Activated naive CD8-positive, alpha-beta T cell treated with anti-CD3 and anti-CD28 coated beads, Interleukin-2, amount 50 U/mL, for 24 hours (primary cell): ENCODE results near the gene LAT.

Source experiments
- ATAC-seq: fragments of 150-1000 bp; cut with Tn5 transposase; one replicate; pipeline ENCODE4 v1.10.0; 2021
- DNase-seq: peaks from one replicate; pipeline ENCODE4 v3.0.0; 2021
- H3K27ac Mint-ChIP-seq: one replicate; pipeline ENCODE4 v1.8.0; 2021; ENCODE audit warnings: mild to moderate bottlenecking, mixed read lengths
- H3K27me3 Mint-ChIP-seq: one replicate; pipeline ENCODE4 v1.8.0; 2021; ENCODE audit warnings: mixed read lengths
- H3K36me3 Mint-ChIP-seq: one replicate; pipeline ENCODE4 v1.8.0; 2021; ENCODE audit warnings: low read depth, mixed read lengths
- H3K4me1 Mint-ChIP-seq: one replicate; pipeline ENCODE4 v1.8.0; 2021; ENCODE audit warnings: mixed read lengths
- H3K4me3 Mint-ChIP-seq: one replicate; pipeline ENCODE4 v1.8.0; 2021; ENCODE audit warnings: mild to moderate bottlenecking, moderate library complexity, mixed read lengths
- H3K9me3 Mint-ChIP-seq: one replicate; pipeline ENCODE4 v1.8.0; 2021; ENCODE audit warnings: mixed read lengths

Gene LAT

DNA sequence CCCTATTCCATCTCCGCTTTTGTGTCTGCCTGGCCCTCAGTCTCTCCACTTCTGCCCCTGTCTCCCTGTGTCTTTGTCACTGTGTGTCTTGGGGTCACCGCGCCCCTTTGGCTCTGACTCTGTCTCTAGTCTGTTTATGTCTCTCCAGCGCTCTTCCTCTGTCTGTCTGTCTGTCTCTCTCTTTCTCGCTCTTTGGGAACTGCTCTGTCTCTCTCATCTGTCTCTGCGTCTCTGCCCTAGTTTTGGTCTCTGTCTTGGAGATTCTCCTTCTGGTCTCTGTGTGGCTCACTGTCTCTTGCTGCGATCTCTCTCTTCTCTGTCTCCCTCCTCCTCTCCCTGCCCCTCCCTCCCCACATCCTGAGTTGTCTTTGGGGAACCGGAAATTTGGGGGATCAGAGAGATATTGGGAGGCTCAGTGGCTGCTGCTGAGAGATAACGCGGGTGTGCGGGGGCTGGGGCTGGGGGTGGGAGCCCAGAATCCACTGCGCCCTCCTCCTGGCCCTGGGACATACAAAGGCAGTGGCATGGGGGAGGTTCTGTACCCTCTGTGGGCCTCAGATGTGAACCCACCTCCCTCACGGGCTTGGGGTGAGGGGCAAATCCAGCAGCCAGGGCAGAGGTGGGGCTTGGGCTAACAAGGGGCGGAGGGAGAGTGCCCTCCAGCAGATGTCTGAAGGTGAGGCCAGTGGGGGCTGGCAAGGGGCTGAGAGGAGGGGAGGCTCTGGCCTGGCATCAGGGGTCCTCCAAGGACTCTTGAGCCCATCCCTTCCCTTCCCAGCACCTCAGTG is 24.4 kb downstream of the LAT start:
- ATAC-seq, result peak; percentile 11

DNA sequence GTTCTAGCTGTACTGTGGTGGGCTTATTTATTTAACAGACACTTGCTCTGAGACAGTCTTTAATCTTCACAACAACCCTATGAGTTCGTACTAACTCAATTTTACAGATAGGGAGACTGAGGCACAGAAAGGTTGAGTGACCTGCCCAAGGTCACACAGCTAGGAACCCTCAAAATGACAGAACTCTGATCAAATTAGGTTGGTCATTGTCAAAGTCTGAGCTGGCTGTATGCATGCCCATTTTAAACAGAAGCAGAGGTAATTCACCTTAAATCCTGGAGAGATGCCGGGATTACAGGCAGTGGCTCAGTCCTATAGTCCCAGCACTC is 24.9 kb downstream of the LAT start:
- Mint-ChIP-seq H3K27ac (peak overlapping the region; percentile 82), H3K9me3 (no peaks in the 10 kb centered on the region), H3K4me3 (no peak overlapping the region), H3K4me1 (peaks cover 74% of the 10 kb centered on the region), H3K27me3 (no peaks in the 10 kb centered on the region), H3K36me3 (peaks cover 2% of the 10 kb centered on the region)
- ATAC-seq (no peak), DNase-seq (no peak)

More for the DNA sequence above, 24.4 kb downstream of the LAT start:
- H3K9me3 Mint-ChIP-seq, result no peaks in the 10 kb centered on the region
- H3K4me1 Mint-ChIP-seq, result peaks cover 73% of the 10 kb centered on the region
- no peaks in the 10 kb centered on the region for H3K27me3 Mint-ChIP-seq
- no peak for DNase-seq
- H3K4me3 Mint-ChIP-seq, result peak overlapping the region; percentile 54
- no peaks in the 10 kb centered on the region for H3K36me3 Mint-ChIP-seq
- H3K27ac Mint-ChIP-seq, result peak overlapping the region; percentile 82

DNA sequence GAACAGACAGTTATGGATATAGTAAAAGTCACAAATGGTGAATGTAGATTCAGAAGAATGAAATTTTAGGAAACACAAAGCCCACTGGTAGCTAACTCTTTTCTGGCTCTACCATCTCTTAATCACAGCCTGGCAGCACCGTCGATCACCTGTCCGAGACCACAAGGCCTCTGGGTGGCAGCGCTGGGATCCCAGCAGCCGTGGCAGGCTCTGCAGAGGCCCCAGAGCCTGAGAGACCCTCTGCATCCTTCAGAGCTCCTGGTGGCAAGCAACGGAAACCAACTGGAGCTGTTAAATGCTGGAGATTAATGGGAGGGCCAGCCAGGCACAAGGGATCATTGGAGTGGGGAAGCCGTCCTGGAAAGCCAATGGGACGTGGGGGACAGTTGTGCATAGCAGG is 26.3 kb downstream of the LAT start:
- Mint-ChIP-seq H3K4me3 (no peak overlapping the region), H3K27me3 (no peaks in the 10 kb centered on the region), H3K27ac (peak overlapping the region; percentile 27), H3K36me3 (peaks cover 2% of the 10 kb centered on the region), H3K4me1 (peaks cover 73% of the 10 kb centered on the region), H3K9me3 (no peaks in the 10 kb centered on the region)
- ATAC-seq (no peak), DNase-seq (no peak)

DNA sequence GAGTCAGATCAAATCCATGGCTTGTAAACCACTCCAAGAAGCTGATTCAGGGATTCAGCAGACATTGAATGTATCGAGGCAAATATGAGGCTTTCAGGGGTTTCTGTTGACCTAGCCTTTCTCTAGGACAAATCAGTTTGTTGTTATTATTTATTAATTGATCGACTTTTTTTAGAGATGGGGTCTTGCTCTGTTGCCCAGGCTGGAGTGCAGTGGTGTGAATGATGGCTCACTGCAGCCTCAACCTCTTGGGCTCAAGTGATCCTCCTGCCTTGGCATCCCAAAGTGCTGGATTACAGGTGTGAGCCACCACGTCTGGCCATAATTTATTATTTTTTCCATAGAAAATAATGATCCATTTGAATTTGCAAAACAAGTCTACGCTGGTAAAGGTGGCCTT is 27.0 kb downstream of the LAT start:
- Mint-ChIP-seq H3K4me1 (peaks cover 73% of the 10 kb centered on the region), H3K36me3 (peaks cover 2% of the 10 kb centered on the region), H3K9me3 (no peaks in the 10 kb centered on the region), H3K27me3 (no peaks in the 10 kb centered on the region), H3K27ac (peak overlapping the region; percentile 52), H3K4me3 (no peak overlapping the region)
- no peak for ATAC-seq
- no peak for DNase-seq

DNA sequence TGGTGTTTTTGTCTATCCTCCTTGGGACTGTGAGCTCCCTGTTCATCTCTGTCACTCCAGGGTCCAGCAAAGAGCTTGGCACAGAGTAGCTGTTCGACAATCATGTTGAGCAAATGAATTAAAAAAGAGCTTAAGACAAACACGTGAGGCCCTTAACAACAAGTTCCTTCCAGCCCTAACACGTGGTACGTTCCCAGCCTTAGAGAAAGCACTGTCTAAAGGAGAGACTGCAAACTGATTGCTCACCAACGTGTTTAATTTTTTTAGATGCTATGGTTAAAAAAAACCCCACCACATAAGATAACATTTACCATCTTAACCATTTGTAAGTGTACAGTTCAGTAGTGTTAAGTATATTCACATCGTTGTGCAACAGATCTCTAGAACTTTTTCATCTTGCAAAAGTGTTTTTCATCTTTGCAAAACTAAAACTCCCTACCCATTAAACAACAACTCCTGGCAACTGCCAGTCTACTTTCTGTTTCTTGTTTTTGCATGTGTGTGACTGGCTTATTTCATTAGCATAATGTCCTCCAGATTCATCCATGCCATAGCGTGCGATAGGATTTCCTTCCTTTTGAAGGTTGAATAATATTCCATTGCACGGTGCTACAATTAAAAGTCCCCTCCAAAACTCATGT is 28.2 kb downstream of the LAT start:
- peak; percentile 38 for ATAC-seq

DNA sequence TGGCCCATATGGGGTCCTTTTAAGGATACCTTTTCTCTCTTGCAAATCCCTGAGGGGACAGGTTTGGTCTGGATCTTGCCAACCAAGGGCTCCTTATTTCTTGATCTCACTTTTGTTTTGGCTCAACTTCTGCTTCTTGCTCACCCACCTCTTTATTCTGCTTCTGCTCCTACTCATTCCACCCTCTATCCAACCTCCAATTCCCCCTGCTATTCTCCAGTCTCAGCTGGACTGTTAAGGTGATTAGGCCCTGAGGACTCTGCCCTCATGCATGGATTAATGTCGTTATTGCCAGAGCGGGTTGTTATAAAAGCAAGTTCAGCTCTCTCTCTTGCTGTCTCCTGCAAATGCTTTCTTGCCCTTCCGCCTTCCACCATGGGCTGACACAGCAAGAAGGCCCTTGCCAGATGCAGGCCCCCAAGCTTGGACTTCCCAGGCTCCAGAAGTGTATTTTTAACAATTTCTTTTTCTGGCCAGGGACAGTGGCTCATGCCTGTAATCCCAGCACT is 29.8 kb downstream of the LAT start:
- Mint-ChIP-seq H3K4me1 (peaks cover 59% of the 10 kb centered on the region), H3K4me3 (no peak overlapping the region), H3K27ac (peak overlapping the region; percentile 90), H3K27me3 (no peaks in the 10 kb centered on the region), H3K36me3 (peaks cover 2% of the 10 kb centered on the region), H3K9me3 (no peaks in the 10 kb centered on the region)
- DNase-seq (no peak), ATAC-seq (no peak)

More for the DNA sequence above, 28.2 kb downstream of the LAT start:
- no peaks in the 10 kb centered on the region for H3K27me3 Mint-ChIP-seq
- H3K4me1 Mint-ChIP-seq, result peaks cover 65% of the 10 kb centered on the region
- peaks cover 2% of the 10 kb centered on the region for H3K36me3 Mint-ChIP-seq
- peak overlapping the region; percentile 4 for H3K4me3 Mint-ChIP-seq
- peak overlapping the region; percentile 90 for H3K27ac Mint-ChIP-seq
- DNase-seq, result no peak
- no peaks in the 10 kb centered on the region for H3K9me3 Mint-ChIP-seq

DNA sequence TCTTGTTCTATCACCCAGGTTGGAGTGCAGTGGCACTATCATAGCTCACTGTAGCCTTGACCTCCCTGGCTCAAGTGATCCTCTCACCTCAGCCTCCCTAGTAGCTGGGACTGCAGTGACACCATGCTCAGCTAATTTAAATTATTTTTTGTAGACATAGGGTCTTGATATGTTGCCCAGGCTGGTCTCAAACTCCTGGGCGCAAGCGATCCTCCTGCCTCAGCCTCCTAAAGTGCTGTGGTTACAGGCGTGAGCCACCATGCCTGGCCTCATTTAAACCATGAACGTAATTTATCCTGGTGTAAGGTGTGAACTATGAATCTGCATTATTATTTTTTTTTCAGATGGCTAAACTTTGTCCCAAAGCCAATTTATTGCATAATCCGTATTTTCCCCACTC is 37.3 kb downstream of the LAT start:
- H3K27me3 Mint-ChIP-seq, result no peaks in the 10 kb centered on the region
- no peak overlapping the region for H3K4me3 Mint-ChIP-seq
- DNase-seq (no peak), ATAC-seq (no peak)
- no peaks in the 10 kb centered on the region for H3K36me3 Mint-ChIP-seq
- H3K27ac Mint-ChIP-seq, result peak overlapping the region; percentile 96
- H3K9me3 Mint-ChIP-seq, result no peaks in the 10 kb centered on the region
- peaks cover 82% of the 10 kb centered on the region for H3K4me1 Mint-ChIP-seq

DNA sequence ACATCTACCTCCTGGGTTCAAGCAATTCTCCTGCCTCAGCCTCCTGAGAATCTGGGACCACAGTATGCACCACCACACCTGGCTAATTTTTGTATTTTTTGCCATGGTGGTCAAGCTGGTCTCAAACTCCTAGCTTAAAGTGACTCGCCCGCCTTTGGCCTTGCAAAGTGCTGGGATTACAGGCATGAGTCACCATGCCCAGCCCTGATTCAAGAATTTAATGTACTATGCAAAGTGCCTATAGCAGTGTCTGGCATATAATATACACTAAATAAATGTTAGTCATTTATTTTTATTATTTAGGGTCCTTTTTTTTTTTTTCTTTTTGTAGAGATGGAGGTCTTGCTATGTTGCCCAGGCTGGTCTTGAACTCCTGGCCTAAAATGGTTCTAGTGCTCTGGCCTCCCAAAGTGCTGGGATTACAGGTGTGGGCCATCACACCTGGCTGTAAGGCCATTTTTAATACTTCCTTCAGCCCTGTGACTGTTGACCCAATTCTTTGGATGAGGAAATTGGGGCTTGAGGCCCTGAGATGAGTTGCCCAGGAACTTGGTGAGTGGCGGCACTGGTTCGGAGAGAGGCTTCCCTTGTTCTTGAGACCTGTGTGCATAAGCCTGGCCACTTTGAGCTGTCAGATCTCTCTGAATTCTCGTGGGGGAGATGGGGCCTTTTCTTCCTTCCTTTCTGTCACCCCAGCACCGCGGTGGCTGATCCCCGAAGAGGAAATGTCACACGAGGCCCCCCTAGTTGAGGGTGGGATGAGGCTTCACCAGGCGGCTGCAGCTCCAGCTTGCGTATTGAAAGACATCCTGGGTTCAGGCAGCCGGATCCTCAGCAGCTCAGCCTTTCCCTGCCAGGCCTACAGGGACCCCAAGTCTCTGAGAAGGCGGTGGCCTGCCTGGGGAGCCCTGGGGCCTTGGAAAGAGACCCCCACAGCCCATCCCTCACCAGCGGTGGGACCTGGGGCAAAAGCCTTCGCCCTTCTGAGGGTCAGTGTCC is 38.7 kb downstream of the LAT start:
- no peak for DNase-seq

DNA sequence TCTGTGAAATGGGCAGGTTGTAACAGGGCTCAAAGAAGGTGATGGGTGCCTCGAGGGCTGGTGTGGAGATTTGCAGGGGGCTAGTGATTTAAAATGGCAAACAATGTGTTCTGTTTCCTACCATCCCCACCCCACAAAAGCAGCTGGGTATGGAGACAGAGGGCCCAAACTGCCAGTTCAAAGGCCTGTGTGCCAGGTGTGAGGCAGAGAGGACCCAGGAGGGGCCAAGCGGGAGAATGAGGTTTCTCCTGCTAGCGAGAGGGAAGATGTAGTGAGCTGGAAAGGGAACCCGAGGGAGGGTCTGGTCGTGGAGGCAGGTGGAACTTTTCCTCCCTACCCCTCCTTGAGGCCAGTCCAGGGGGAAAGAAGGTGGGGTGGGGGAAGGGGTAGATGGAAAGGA is 39.4 kb downstream of the LAT start:
- Mint-ChIP-seq H3K27ac (peak overlapping the region; percentile 28), H3K4me1 (peaks cover 91% of the 10 kb centered on the region), H3K36me3 (no peaks in the 10 kb centered on the region), H3K9me3 (no peaks in the 10 kb centered on the region), H3K27me3 (no peaks in the 10 kb centered on the region), H3K4me3 (no peak overlapping the region)
- ATAC-seq (no peak), DNase-seq (no peak)

More for the DNA sequence above, 38.7 kb downstream of the LAT start:
- ATAC-seq, result no peak
- Mint-ChIP-seq H3K36me3 (no peaks in the 10 kb centered on the region), H3K4me3 (no peak overlapping the region), H3K9me3 (no peaks in the 10 kb centered on the region), H3K4me1 (peaks cover 86% of the 10 kb centered on the region), H3K27ac (peak overlapping the region; percentile 28), H3K27me3 (no peaks in the 10 kb centered on the region)

DNA sequence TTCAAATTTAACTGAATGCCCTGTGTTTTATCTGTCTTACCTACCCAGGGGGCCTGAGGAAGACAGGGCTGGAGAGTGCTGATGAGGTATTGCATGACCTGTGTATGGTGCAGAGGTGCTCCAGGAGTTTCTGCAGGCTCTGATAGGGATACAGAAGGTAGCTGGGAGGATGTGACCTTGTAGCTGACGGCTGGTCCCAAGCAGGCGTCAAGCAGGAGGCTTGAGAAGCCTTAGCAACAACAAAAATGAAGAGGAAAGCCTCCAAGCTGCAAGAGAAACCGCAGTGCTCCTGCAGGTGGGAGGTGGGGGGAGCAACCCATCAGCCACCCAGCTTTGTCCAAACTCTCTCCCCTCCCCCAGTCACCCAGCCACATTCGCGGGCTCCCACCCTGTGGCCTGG is 40.4 kb downstream of the LAT start:
- Mint-ChIP-seq H3K36me3 (no peaks in the 10 kb centered on the region), H3K4me3 (no peak overlapping the region), H3K9me3 (no peaks in the 10 kb centered on the region), H3K27me3 (no peaks in the 10 kb centered on the region), H3K27ac (peak overlapping the region; percentile 69), H3K4me1 (peaks cover 91% of the 10 kb centered on the region)
- DNase-seq (peak; percentile 38), ATAC-seq (no peak)

DNA sequence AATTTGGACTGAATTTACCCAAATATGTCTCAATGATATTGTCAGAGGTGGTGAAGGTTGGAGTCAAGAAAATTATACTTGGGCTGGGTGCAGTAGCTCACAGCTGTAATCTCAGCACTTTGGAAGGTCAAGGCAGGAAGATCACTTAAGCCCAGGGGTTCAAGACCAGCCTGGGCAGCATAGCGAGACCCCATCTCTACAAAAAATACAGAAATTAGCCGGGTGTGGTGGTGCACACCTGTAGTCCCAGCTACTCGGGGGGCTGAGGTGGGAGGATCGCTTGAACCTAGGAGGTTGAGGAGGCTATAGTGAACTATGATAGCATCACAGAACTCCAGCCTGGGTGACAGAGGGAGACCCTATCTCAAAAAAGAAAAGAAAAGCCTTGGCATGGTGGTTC is 40.9 kb downstream of the LAT start:
- Mint-ChIP-seq H3K4me1 (peaks cover 91% of the 10 kb centered on the region), H3K36me3 (no peaks in the 10 kb centered on the region), H3K27ac (peak overlapping the region; percentile 69), H3K9me3 (no peaks in the 10 kb centered on the region), H3K27me3 (no peaks in the 10 kb centered on the region), H3K4me3 (no peak overlapping the region)
- no peak for ATAC-seq
- no peak for DNase-seq

DNA sequence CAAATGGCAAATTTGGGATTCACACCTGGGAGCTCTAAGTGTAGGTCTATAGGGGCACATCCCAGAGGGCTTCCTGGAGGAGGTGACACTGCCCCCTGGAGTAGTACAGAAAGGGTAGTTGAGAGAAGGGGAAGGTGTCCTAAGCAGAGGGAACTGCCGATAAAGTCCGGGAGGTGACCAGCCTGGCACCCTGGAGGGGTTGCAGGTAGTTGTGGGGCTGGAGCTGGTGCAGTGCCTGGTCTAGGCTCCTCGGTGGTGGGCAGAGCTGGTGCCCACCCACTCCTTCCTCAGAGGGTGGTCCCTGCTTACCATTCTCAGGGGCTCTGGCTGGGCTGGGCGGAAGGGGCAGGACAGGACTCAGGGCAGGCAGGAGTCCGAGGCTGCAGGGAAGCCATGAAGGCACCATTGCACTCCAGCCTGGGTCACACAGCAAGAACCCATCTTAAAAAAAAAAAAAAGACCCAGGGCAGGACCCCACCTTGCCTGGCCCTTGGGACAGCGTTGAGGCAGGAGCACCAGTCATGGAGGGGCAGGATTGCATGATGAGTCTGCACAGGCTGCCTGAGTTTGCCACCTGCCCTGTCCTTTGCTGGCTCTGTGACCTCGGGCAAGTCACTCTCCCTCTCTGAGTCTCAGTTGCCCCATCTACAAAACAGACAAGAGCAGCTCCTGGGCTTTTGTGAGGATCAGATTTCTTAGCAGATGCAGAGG is 43.8 kb downstream of the LAT start:
- Mint-ChIP-seq H3K36me3 (no peaks in the 10 kb centered on the region), H3K27ac (peak overlapping the region; percentile 80), H3K27me3 (no peaks in the 10 kb centered on the region), H3K9me3 (no peaks in the 10 kb centered on the region), H3K4me3 (no peak overlapping the region), H3K4me1 (peaks cover 63% of the 10 kb centered on the region)
- ATAC-seq (no peak), DNase-seq (no peak)

DNA sequence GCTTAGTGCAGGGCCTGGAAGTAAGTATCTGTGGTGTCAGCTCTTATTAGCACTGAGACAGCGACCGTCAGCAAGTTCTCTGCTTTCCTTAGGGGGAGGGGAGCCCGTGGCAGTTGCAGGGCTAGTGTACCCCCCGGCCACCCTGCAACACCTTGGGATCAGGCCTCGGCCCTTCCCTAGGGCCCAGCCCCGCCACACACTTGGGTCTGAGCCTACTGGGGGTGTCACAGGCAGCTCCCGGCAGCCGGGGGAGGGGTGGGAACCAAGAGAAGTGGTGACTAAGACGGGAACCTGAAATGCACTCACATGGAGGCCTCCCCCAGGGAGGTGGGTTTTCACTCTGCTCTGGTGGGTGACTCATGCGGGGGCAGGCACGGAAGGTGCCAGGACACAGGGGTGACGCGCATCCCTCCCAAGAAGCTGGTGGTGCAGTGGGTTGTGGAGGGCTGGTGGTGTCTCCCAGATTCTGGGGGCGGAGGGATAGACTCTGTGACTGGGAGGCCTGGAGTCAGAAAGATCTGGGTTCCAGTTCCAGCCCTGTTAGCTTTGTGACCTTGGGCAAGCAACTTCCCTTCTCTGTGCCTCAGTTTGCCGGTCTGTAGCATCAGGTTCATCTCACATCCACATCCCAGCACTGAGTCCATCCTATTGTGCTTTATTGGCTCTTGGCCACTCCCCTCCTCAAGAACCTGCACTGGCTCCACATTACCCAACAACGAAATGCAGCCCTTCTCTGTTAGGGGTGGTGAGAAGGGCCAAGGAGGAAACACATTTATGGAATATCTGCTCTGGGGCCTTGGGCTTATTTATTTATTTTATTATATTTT is 44.5 kb downstream of the LAT start:
- Mint-ChIP-seq H3K27ac (peak overlapping the region; percentile 76), H3K9me3 (no peaks in the 10 kb centered on the region), H3K4me3 (peak overlapping the region; percentile 41), H3K27me3 (no peaks in the 10 kb centered on the region), H3K36me3 (no peaks in the 10 kb centered on the region), H3K4me1 (peaks cover 56% of the 10 kb centered on the region)
- ATAC-seq (peak; percentile 97), DNase-seq (peak; percentile 90)
